Upper lobe of right lung (tissue), 1 donor: ENCODE data around the gene COX4I1. TPM values are rescaled to one million over a fixed set of nuclear protein-coding genes. Genes with fewer than 3 reads are reported as not detected.

Source experiments
- ATAC-seq: fragments of 200-7000 bp; cut with Tn5 transposase; one replicate; pipeline ENCODE4 v1.9.1; 2020; ENCODE audit warnings: mild to moderate bottlenecking, moderate library complexity
- DNase-seq: peaks from one replicate; pipeline ENCODE4 v3.0.0-alpha.2; 2020
- H3K27ac ChIP-seq: fragments of 200-600 bp; one replicate; pipeline ENCODE4 v1.8.0; 2022
- H3K27me3 ChIP-seq: fragments of 200-600 bp; one replicate; pipeline ENCODE4 v1.8.0; 2022; ENCODE audit warnings: mild to moderate bottlenecking
- H3K36me3 ChIP-seq: fragments of 200-600 bp; one replicate; pipeline ENCODE4 v1.8.0; 2022
- H3K4me1 ChIP-seq: fragments of 200-600 bp; one replicate; pipeline ENCODE4 v1.8.0; 2022
- H3K4me3 ChIP-seq: fragments of 200-600 bp; one replicate; pipeline ENCODE4 v1.8.0; 2022; ENCODE audit warnings: mild to moderate bottlenecking
- H3K9me3 ChIP-seq: fragments of 200-600 bp; one replicate; pipeline ENCODE4 v1.8.0; 2022
- intact Hi-C: fragments of 100-400 bp; cut with DNase I; formaldehyde crosslinking; loops from one replicate; pipeline ENCODE4 v1.11.0; 2022
- total RNA-seq: library from RNA; stranded (reverse); fragmentation: NEBNext Ultra II Directional; extraction: Animal tissue kit (Norgen Biotek cat#: 25700); gene quantifications from one replicate; pipeline ENCODE4 v1.2.1, GENCODE V29; 2021
- TF ChIP-seq, protein P1 (sequence below): fragments of 200-600 bp; IDR thresholded peaks from one replicate; pipeline ENCODE4 v1.8.0; 2022; ENCODE audit warnings: antibody characterized with exemption
- donor health status: DM: no; HTN: yes; CAD: no; lungs with severe emphysema.

The COX4I1 gene
- total RNA-seq, 1 donor from 2014 or later: 382 TPM

- H3K36me3 ChIP-seq: no peaks in the 10 kb centered on the region
- DNase-seq (no peak), ATAC-seq (no peak)
- H3K4me3 ChIP-seq: no peak overlapping the region
- intact Hi-C loops: no loop called here
- peaks cover 5% of the 10 kb centered on the region for H3K4me1 ChIP-seq
- TF ChIP-seq, protein P1, sequence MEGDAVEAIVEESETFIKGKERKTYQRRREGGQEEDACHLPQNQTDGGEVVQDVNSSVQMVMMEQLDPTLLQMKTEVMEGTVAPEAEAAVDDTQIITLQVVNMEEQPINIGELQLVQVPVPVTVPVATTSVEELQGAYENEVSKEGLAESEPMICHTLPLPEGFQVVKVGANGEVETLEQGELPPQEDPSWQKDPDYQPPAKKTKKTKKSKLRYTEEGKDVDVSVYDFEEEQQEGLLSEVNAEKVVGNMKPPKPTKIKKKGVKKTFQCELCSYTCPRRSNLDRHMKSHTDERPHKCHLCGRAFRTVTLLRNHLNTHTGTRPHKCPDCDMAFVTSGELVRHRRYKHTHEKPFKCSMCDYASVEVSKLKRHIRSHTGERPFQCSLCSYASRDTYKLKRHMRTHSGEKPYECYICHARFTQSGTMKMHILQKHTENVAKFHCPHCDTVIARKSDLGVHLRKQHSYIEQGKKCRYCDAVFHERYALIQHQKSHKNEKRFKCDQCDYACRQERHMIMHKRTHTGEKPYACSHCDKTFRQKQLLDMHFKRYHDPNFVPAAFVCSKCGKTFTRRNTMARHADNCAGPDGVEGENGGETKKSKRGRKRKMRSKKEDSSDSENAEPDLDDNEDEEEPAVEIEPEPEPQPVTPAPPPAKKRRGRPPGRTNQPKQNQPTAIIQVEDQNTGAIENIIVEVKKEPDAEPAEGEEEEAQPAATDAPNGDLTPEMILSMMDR: no peak
- H3K9me3 ChIP-seq: no peaks in the 10 kb centered on the region
- H3K27me3 ChIP-seq: no peaks in the 10 kb centered on the region
- no peak overlapping the region for H3K27ac ChIP-seq
Observed at GRCh38 chr16:85755929-85756768, 43.3 kb upstream of the COX4I1 start.

- Histone ChIP-seq H3K9me3 (no peaks in the 10 kb centered on the region), H3K27me3 (no peaks in the 10 kb centered on the region), H3K36me3 (no peaks in the 10 kb centered on the region), H3K4me3 (no peak overlapping the region), H3K4me1 (no peaks in the 10 kb centered on the region), H3K27ac (no peak overlapping the region)
- TF ChIP-seq, protein P1: no peak
- DNase-seq (no peak), ATAC-seq (no peak)
- intact Hi-C loops: no loop called here
Observed at GRCh38 chr16:85757341-85757822, 42.1 kb upstream of the COX4I1 start.

DNA sequence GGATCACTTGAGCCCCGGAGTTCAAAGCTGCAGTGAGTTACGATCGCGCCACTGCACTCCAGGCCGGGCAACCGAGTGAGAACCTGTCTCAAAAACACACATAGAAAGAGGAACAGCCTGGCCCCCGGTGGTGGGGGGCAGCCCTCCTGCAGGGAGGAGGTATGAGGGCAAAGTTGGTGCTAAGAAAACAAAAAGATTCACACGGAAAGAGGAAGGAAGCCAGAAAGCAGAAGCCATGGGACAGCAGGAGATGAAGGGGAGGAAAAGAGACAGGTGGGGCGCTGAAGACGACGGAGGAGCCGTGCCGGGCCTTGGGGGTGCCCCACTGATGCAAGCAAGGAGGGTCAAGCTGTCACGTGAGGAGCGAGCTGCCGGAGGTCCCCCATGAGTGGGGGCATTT, 40.4 kb upstream of the COX4I1 start:
- Histone ChIP-seq H3K27ac (no peak overlapping the region), H3K4me3 (no peak overlapping the region), H3K27me3 (no peaks in the 10 kb centered on the region), H3K36me3 (no peaks in the 10 kb centered on the region), H3K4me1 (no peaks in the 10 kb centered on the region), H3K9me3 (no peaks in the 10 kb centered on the region)
- intact Hi-C loops: no loop called here
- ATAC-seq (peak; percentile 45), DNase-seq (no peak)
- TF ChIP-seq, protein P1: no peak

DNA sequence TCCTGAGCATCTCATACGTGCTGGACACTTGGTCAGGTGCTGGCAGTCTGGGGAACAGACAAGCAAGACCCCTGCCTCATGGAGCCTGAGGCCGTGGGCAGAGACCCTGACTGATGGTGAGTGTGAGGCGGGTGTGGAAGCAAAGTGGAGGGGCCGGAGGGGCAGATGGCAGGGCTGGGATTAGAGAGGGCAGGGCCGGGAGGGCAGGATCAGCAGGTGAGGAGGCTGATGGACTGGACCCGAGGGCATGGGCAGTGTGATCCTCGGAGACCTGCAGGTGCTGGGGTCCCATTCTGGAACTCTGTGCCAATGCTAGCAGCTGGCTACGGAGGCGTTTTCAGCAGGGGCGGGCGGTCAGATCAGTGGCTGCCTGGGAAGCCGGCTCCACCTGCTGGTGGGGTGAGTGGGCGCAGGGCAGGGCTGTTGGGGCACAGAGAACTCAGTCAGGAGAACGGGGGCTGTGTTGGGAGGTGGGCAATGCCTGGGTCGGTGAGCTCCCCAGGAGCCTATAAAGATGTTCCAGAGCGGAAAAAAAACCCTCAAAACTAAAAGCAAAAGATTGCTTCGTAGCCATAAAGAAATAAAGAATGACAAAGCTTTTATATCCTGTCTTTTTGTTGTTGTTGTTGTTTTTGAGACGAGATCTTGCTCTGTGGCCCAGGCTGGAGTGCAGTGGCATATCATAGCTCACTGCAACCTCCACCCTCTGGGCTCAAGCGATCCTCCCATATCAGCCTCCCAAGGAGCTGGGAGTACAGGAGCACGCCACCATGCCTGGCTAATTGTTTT, 39.7 kb upstream of the COX4I1 start:
- intact Hi-C loops: no loop called here
- Histone ChIP-seq H3K4me3 (no peak overlapping the region), H3K27me3 (no peaks in the 10 kb centered on the region), H3K36me3 (no peaks in the 10 kb centered on the region), H3K27ac (no peak overlapping the region), H3K4me1 (no peaks in the 10 kb centered on the region), H3K9me3 (no peaks in the 10 kb centered on the region)
- ATAC-seq (peak; percentile 68), DNase-seq (peak; percentile 74)
- TF ChIP-seq, protein P1: peak; percentile 33

GRCh38 chr16:85761861-85762260, 37.6 kb upstream of the COX4I1 start:
- H3K27ac ChIP-seq: no peak overlapping the region
- no peaks in the 10 kb centered on the region for H3K27me3 ChIP-seq
- intact Hi-C loops: no loop called here
- H3K9me3 ChIP-seq: no peaks in the 10 kb centered on the region
- H3K4me3 ChIP-seq: no peak overlapping the region
- ATAC-seq (peak; percentile 18), DNase-seq (no peak)
- H3K36me3 ChIP-seq: no peaks in the 10 kb centered on the region
- H3K4me1 ChIP-seq: no peaks in the 10 kb centered on the region
- TF ChIP-seq, protein P1: no peak
